Calu3 (cell line): ENCODE data around the gene SYNE2. TPM values are rescaled to one million over a fixed set of nuclear protein-coding genes. Genes with fewer than 3 reads are reported as not detected.
"Not testable (repeated sequence)": the region's sequence is repeated elsewhere in the genome, so short reads cannot be mapped to it uniquely, and the experiment has no call there.

Experiments used
- BruUV-seq: library from RNA; stranded (reverse); fragments of 400-500 nt; replicated peaks from 2 replicates; lab custom pipeline; 2021; lab: Mats Ljungman, UMichigan
- CTCF ChIA-PET: fragments of 300-600 bp; sonication (Branson Sonifier 250); formaldehyde crosslinking; loops from one replicate; lab custom pipeline; 2022; ENCODE audit warnings: antibody characterized with exemption; lab: Charles Lee
- DNase-seq: peaks from one replicate; pipeline ENCODE4 v3.0.0; 2022
- H3K27ac Mint-ChIP-seq: one replicate; pipeline ENCODE4 v1.8.0; 2022; ENCODE audit warnings: mixed read lengths; ENCODE audit not compliant: unreplicated experiment
- H3K27me3 Mint-ChIP-seq: one replicate; pipeline ENCODE4 v1.8.0; 2022; ENCODE audit warnings: mixed read lengths; ENCODE audit not compliant: unreplicated experiment
- H3K36me3 Mint-ChIP-seq: one replicate; pipeline ENCODE4 v1.8.0; 2022; ENCODE audit warnings: mild to moderate bottlenecking, moderate library complexity, mixed read lengths; ENCODE audit not compliant: insufficient read depth, unreplicated experiment
- H3K4me1 Mint-ChIP-seq: one replicate; pipeline ENCODE4 v1.8.0; 2022; ENCODE audit warnings: mild to moderate bottlenecking, low read depth, mixed read lengths; ENCODE audit not compliant: unreplicated experiment
- H3K4me3 Mint-ChIP-seq: one replicate; pipeline ENCODE4 v1.8.0; 2022; ENCODE audit warnings: mild to moderate bottlenecking, low read depth, moderate library complexity, mixed read lengths; ENCODE audit not compliant: unreplicated experiment
- H3K9me3 Mint-ChIP-seq: one replicate; pipeline ENCODE4 v1.8.0; 2022; ENCODE audit warnings: low read depth, mixed read lengths; ENCODE audit not compliant: unreplicated experiment
- intact Hi-C: fragments of 100-400 bp; cut with micrococcal nuclease; formaldehyde crosslinking; loops from one replicate; pipeline ENCODE4 v1.10.0; 2022; ENCODE audit not compliant: unreplicated experiment
- total RNA-seq: library from RNA; stranded (reverse); gene quantifications from 2 replicates; pipeline ENCODE4 v1.2.3, GENCODE V29; 2022
- TF ChIP-seq, protein P1 (sequence below): fragments of 200-600 bp; IDR thresholded peaks from one replicate; pipeline ENCODE4 v1.8.0; 2022; ENCODE audit warnings: antibody characterized with exemption; ENCODE audit not compliant: unreplicated experiment

SYNE2 gene
- total RNA-seq, 1 experiment from 2014 or later: 171 TPM

GRCh38 chr14:64117671-64118402 is 265.0 kb downstream of the SYNE2 start:
- intact Hi-C loops: no loop called here
- Mint-ChIP-seq H3K36me3 (peaks cover 32% of the 10 kb centered on the region), H3K9me3 (no peaks in the 10 kb centered on the region), H3K4me3 (no peak overlapping the region), H3K27me3 (no peaks in the 10 kb centered on the region), H3K4me1 (no peaks in the 10 kb centered on the region), H3K27ac (no peak overlapping the region)
- DNase-seq: no peak
- TF ChIP-seq, protein P1, sequence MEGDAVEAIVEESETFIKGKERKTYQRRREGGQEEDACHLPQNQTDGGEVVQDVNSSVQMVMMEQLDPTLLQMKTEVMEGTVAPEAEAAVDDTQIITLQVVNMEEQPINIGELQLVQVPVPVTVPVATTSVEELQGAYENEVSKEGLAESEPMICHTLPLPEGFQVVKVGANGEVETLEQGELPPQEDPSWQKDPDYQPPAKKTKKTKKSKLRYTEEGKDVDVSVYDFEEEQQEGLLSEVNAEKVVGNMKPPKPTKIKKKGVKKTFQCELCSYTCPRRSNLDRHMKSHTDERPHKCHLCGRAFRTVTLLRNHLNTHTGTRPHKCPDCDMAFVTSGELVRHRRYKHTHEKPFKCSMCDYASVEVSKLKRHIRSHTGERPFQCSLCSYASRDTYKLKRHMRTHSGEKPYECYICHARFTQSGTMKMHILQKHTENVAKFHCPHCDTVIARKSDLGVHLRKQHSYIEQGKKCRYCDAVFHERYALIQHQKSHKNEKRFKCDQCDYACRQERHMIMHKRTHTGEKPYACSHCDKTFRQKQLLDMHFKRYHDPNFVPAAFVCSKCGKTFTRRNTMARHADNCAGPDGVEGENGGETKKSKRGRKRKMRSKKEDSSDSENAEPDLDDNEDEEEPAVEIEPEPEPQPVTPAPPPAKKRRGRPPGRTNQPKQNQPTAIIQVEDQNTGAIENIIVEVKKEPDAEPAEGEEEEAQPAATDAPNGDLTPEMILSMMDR: no peak
- CTCF ChIA-PET: no interaction called here
- BruUV-seq: no TSS peak

DNA sequence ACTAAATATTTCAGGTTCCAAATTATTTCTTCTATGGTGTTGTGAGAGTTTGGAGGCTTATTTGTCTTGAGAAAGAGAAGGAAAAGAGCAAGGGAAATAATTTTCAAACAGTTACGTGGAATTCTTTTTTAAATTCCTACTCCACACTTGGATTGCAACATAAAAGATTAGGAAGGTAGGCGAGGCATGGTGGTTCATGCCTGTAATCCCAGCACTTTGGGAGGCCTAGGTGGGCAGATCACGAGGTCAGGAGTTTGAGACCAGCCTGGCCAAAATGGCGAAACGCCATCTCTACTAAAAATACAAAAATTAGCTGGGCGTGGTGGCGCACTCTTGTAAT is 265.6 kb downstream of the SYNE2 start:
- DNase-seq, H3K27me3 Mint-ChIP-seq, BruUV-seq, H3K27ac Mint-ChIP-seq, intact Hi-C loops, H3K9me3 Mint-ChIP-seq, CTCF ChIA-PET, H3K4me1 Mint-ChIP-seq, H3K4me3 Mint-ChIP-seq: not testable (repeated sequence)
- H3K36me3 Mint-ChIP-seq: peaks cover 31% of the 10 kb centered on the region

GRCh38 chr14:64118892-64119291 is 266.1 kb downstream of the SYNE2 start:
- H3K27me3 Mint-ChIP-seq: no peaks in the 10 kb centered on the region
- no TSS peak for BruUV-seq
- H3K27ac Mint-ChIP-seq: no peak overlapping the region
- CTCF ChIA-PET: no interaction called here
- DNase-seq: no peak
- peaks cover 30% of the 10 kb centered on the region for H3K36me3 Mint-ChIP-seq
- no peaks in the 10 kb centered on the region for H3K4me1 Mint-ChIP-seq
- no peaks in the 10 kb centered on the region for H3K9me3 Mint-ChIP-seq
- TF ChIP-seq, protein P1: no peak
- H3K4me3 Mint-ChIP-seq: no peak overlapping the region
- intact Hi-C loops: no loop called here

DNA sequence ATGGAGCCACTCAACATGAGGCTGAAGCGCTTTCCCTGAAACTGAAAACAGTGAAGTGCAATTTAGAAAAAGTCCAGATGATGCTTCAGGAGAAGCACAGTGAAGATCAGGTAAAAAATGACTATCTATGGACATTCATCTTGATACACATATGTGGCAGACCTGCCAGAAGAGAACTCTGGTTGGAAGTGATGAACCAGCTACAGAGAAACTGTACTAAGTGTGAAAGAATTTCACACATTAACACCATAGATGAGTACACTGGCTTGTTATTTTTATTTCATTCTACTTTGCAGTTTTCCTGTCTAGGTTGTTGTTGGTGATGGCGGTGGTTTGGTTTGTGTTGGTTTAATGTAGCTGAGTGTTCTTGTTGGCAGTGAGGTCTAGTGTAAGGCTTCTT is 266.7 kb downstream of the SYNE2 start:
- H3K9me3 Mint-ChIP-seq: no peaks in the 10 kb centered on the region
- H3K27me3 Mint-ChIP-seq: no peaks in the 10 kb centered on the region
- no peak overlapping the region for H3K27ac Mint-ChIP-seq
- H3K4me3 Mint-ChIP-seq: no peak overlapping the region
- no peaks in the 10 kb centered on the region for H3K4me1 Mint-ChIP-seq
- TF ChIP-seq, protein P1: no peak
- CTCF ChIA-PET: interaction anchor here (0.7 kb wide), 1 partner anchor 184 kb away, joined by 3 read pairs; no protein-coding TSS in a partner anchor
- no peak for DNase-seq
- H3K36me3 Mint-ChIP-seq: peaks cover 26% of the 10 kb centered on the region
- intact Hi-C loops: no loop called here
- BruUV-seq: no TSS peak

- CTCF ChIA-PET: interaction anchor here (0.7 kb wide), 1 partner anchor 184 kb away, joined by 3 read pairs; no protein-coding TSS in a partner anchor
- no peaks in the 10 kb centered on the region for H3K4me1 Mint-ChIP-seq
- H3K36me3 Mint-ChIP-seq: peaks cover 25% of the 10 kb centered on the region
- no TSS peak for BruUV-seq
- H3K27ac Mint-ChIP-seq: no peak overlapping the region
- H3K9me3 Mint-ChIP-seq: no peaks in the 10 kb centered on the region
- DNase-seq: no peak
- intact Hi-C loops: no loop called here
- TF ChIP-seq, protein P1: no peak
- no peaks in the 10 kb centered on the region for H3K27me3 Mint-ChIP-seq
- no peak overlapping the region for H3K4me3 Mint-ChIP-seq
Observed at GRCh38 chr14:64119980-64120379, 267.2 kb downstream of the SYNE2 start.
